ENCODE results near the gene ZBTB16. TPM values are rescaled to one million over a fixed set of nuclear protein-coding genes. Genes with fewer than 3 reads are reported as not detected.

The ZBTB16 gene
- total and polyA plus RNA-seq, 2 experiments from 2014 or later = 0.29 to 1.4 TPM

DNA sequence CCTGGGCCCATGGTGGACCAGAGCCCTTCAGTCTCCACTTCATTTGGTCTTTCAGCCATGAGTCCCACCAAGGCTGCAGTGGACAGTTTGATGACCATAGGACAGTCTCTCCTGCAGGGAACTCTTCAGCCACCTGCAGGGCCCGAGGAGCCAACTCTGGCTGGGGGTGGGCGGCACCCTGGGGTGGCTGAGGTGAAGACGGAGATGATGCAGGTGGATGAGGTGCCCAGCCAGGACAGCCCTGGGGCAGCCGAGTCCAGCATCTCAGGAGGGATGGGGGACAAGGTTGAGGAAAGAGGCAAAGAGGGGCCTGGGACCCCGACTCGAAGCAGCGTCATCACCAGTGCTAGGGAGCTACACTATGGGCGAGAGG, 4.3 kb downstream of the ZBTB16 start (continued):
- TF ChIP-seq, protein P1, sequence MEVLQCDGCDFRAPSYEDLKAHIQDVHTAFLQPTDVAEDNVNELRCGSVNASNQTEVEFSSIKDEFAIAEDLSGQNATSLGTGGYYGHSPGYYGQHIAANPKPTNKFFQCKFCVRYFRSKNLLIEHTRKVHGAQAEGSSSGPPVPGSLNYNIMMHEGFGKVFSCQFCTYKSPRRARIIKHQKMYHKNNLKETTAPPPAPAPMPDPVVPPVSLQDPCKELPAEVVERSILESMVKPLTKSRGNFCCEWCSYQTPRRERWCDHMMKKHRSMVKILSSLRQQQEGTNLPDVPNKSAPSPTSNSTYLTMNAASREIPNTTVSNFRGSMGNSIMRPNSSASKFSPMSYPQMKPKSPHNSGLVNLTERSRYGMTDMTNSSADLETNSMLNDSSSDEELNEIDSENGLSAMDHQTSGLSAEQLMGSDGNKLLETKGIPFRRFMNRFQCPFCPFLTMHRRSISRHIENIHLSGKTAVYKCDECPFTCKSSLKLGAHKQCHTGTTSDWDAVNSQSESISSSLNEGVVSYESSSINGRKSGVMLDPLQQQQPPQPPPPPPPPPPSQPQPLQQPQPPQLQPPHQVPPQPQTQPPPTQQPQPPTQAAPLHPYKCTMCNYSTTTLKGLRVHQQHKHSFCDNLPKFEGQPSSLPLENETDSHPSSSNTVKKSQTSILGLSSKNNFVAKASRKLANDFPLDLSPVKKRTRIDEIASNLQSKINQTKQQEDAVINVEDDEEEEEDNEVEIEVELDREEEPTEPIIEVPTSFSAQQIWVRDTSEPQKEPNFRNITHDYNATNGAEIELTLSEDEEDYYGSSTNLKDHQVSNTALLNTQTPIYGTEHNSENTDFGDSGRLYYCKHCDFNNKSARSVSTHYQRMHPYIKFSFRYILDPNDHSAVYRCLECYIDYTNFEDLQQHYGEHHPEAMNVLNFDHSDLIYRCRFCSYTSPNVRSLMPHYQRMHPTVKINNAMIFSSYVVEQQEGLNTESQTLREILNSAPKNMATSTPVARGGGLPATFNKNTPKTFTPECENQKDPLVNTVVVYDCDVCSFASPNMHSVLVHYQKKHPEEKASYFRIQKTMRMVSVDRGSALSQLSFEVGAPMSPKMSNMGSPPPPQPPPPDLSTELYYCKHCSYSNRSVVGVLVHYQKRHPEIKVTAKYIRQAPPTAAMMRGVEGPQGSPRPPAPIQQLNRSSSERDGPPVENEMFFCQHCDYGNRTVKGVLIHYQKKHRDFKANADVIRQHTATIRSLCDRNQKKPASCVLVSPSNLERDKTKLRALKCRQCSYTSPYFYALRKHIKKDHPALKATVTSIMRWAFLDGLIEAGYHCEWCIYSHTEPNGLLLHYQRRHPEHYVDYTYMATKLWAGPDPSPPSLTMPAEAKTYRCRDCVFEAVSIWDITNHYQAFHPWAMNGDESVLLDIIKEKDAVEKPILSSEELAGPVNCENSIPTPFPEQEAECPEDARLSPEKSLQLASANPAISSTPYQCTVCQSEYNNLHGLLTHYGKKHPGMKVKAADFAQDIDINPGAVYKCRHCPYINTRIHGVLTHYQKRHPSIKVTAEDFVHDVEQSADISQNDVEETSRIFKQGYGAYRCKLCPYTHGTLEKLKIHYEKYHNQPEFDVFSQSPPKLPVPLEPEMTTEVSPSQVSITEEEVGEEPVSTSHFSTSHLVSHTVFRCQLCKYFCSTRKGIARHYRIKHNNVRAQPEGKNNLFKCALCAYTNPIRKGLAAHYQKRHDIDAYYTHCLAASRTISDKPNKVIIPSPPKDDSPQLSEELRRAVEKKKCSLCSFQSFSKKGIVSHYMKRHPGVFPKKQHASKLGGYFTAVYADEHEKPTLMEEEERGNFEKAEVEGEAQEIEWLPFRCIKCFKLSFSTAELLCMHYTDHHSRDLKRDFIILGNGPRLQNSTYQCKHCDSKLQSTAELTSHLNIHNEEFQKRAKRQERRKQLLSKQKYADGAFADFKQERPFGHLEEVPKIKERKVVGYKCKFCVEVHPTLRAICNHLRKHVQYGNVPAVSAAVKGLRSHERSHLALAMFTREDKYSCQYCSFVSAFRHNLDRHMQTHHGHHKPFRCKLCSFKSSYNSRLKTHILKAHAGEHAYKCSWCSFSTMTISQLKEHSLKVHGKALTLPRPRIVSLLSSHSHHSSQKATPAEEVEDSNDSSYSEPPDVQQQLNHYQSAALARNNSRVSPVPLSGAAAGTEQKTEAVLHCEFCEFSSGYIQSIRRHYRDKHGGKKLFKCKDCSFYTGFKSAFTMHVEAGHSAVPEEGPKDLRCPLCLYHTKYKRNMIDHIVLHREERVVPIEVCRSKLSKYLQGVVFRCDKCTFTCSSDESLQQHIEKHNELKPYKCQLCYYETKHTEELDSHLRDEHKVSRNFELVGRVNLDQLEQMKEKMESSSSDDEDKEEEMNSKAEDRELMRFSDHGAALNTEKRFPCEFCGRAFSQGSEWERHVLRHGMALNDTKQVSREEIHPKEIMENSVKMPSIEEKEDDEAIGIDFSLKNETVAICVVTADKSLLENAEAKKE (CRISPR knock-in tag; IDR thresholded peaks at IDR 0.05) = no peak
- TF ChIP-seq NANOG (IDR thresholded peaks at IDR 0.05; ENCODE audit: borderline replicate concordance) = no peak

- Histone ChIP-seq H3K4me1 (ENCODE audit: insufficient read depth) (peaks cover 6% of the 10 kb centered on the region), H3F3A (replicated peaks; ENCODE audit: low read depth) (no peaks in the 10 kb centered on the region; the same call in 1 of the 2 replicates), H3K9me2 (ENCODE audit: insufficient read depth) (no peaks in the 10 kb centered on the region), H3K27me3 (ENCODE audit: insufficient read depth) (peaks cover 52% of the 10 kb centered on the region), H3K27ac (ENCODE audit: low read depth) (no peak overlapping the region), H3K36me3 (ENCODE audit: insufficient read depth) (no peaks in the 10 kb centered on the region), H3K4me2 (no peak overlapping the region), H3K79me2 (replicated peaks; ENCODE audit: insufficient read depth) (no peaks in the 10 kb centered on the region), H2AFZ (no peak overlapping the region), H4K20me1 (replicated peaks; ENCODE audit: insufficient read depth) (no peaks in the 10 kb centered on the region; the same call in 1 of the 2 replicates), H3K4me3 (no peak overlapping the region)
- Mint-ChIP-seq H3K36me3 (ENCODE audit: low read depth) (no peaks in the 10 kb centered on the region; the same call in 2 of the 3 replicates), H3K27me3 (ENCODE audit: insufficient read depth, low read depth, poor library complexity) (peaks cover 56% of the 10 kb centered on the region), H3K27ac (no peak overlapping the region), H3K9me3 (no peaks in the 10 kb centered on the region; the same call in 1 of the 3 replicates), H3K4me3 (no peak overlapping the region), H3K4me1 (peaks cover 13% of the 10 kb centered on the region)
- ATAC-seq (no peak), DNase-seq (ENCODE audit: low spot score) (no peak)
- TF ChIP-seq, protein P1 (CRISPR knock-in tag; IDR thresholded peaks at IDR 0.05) = no peak
- no peak for TF ChIP-seq JUNB (IDR thresholded peaks at IDR 0.05; ENCODE audit: unreplicated experiment)
- TF ChIP-seq, protein P2, sequence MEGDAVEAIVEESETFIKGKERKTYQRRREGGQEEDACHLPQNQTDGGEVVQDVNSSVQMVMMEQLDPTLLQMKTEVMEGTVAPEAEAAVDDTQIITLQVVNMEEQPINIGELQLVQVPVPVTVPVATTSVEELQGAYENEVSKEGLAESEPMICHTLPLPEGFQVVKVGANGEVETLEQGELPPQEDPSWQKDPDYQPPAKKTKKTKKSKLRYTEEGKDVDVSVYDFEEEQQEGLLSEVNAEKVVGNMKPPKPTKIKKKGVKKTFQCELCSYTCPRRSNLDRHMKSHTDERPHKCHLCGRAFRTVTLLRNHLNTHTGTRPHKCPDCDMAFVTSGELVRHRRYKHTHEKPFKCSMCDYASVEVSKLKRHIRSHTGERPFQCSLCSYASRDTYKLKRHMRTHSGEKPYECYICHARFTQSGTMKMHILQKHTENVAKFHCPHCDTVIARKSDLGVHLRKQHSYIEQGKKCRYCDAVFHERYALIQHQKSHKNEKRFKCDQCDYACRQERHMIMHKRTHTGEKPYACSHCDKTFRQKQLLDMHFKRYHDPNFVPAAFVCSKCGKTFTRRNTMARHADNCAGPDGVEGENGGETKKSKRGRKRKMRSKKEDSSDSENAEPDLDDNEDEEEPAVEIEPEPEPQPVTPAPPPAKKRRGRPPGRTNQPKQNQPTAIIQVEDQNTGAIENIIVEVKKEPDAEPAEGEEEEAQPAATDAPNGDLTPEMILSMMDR (conservative IDR thresholded peaks at IDR 0.05; ENCODE audit: low read depth in 2 of 2) = no peak
- TF ChIP-seq STAT1 (IDR thresholded peaks at IDR 0.05; ENCODE audit: unreplicated experiment) = no peak
These were observed 4.7 kb downstream of the ZBTB16 start for GRCh38 chr11:114064216-114064615.

All from GM23338 (cell line).